ENCODE results near the gene UPF2. TPM values are rescaled to one million over a fixed set of nuclear protein-coding genes. Genes with fewer than 3 reads are reported as not detected.
"Not testable (repeated sequence)": the region's sequence is repeated elsewhere in the genome, so short reads cannot be mapped to it uniquely, and the experiment has no call there.

The UPF2 gene
- total RNA-seq, 4 donors from 2014 or later, result 12.9 to 22.3 (median 17.8) TPM

DNA sequence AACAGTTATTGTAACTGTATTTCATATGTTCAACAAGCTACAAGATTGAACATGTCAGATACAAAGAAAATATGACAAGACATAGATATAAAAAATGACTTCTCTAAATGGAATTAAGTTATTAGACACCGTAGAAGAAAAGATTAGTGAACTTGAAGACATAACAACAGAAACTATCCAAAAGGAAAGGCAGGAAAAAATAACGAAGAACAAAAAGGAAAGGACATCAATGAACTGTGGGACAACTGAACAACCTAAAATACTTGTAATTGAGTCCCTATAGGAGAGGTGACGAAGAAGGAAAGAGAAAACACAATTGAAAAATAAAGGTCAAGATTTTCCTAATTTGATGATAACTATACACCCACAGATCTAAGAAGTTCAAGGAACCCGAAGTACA lies 32.3 kb downstream of the UPF2 start:
- WGBS, 2 donors, result 89 to 90% methylated on average over 4 of the region's 4 CpGs
- intact Hi-C loops (cut with DNase I), result no loop called here
- Histone ChIP-seq H3K4me3 (no peak overlapping the region), H3K36me3 (peaks cover 0 to 87% (median 17%) of the 10 kb centered on the region in 3 donors), H3K27me3 (no peaks in the 10 kb centered on the region), H3K9me3 (peaks cover 0 to 8% (median 8%) of the 10 kb centered on the region in 3 donors), H3K27ac (no peak overlapping the region), H3K4me1 (no peaks in the 10 kb centered on the region)
- DNase-seq, result no peak
- TF ChIP-seq, protein P1, sequence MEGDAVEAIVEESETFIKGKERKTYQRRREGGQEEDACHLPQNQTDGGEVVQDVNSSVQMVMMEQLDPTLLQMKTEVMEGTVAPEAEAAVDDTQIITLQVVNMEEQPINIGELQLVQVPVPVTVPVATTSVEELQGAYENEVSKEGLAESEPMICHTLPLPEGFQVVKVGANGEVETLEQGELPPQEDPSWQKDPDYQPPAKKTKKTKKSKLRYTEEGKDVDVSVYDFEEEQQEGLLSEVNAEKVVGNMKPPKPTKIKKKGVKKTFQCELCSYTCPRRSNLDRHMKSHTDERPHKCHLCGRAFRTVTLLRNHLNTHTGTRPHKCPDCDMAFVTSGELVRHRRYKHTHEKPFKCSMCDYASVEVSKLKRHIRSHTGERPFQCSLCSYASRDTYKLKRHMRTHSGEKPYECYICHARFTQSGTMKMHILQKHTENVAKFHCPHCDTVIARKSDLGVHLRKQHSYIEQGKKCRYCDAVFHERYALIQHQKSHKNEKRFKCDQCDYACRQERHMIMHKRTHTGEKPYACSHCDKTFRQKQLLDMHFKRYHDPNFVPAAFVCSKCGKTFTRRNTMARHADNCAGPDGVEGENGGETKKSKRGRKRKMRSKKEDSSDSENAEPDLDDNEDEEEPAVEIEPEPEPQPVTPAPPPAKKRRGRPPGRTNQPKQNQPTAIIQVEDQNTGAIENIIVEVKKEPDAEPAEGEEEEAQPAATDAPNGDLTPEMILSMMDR (IDR thresholded peaks at IDR 0.05), result no peak
- TF ChIP-seq POLR2A (IDR thresholded peaks at IDR 0.05), result no peak

DNA sequence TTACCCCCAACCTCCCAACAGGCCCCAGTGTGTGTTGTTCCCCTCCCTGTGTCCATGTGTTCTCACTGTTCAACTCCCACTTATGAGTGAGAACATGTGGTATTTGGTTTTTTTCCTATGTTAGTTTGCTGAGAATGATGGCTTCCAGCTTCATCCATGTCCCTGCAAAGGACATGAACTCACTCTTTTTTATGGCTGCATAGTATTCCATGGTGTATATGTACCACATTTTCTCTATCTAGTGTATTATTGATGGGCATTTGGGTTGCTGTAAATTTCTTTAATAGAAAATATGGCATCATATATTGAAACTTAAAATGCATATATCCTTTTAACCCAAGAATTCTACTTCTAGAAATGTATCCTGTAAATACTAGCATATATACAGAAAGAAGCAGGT lies 33.8 kb downstream of the UPF2 start:
- peaks cover 0 to 100% (median 17%) of the 10 kb centered on the region in 3 donors for H3K36me3 ChIP-seq
- H3K27ac ChIP-seq; DNase-seq; H3K27me3 ChIP-seq; H3K4me3 ChIP-seq; H3K4me1 ChIP-seq; H3K9me3 ChIP-seq; intact Hi-C loops (cut with DNase I): not testable (repeated sequence)

DNA sequence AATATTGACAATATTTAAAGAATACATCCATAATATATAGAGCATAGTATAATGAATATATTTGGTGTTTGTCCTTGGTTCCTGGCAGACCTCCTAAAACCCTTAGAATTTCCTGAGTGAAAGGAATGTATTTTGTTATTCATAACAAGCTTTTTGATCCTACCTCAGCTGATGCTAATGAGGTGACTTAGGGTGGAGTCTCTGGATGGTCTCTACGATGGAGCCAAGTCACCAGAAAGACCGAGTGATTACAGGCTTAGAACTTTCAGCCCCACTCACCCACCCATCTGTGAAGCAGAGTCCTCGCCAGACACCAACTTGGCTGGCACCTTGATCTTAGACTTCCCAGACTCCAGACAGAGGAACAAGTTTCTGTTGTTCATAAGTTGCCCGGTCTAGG lies 35.9 kb downstream of the UPF2 start:
- no peak for DNase-seq
- Histone ChIP-seq H3K27ac (no peak overlapping the region), H3K36me3 (peaks cover 0 to 100% (median 10%) of the 10 kb centered on the region in 3 donors), H3K27me3 (no peaks in the 10 kb centered on the region), H3K4me3 (no peak overlapping the region), H3K4me1 (no peaks in the 10 kb centered on the region), H3K9me3 (peaks cover 0 to 8% (median 8%) of the 10 kb centered on the region in 3 donors)
- intact Hi-C loops (cut with DNase I), result no loop called here
- 84 to 87% methylated on average over 4 of the region's 4 CpGs for WGBS, 2 donors
- no peak for TF ChIP-seq POLR2A (IDR thresholded peaks at IDR 0.05)
- TF ChIP-seq, protein P1 (IDR thresholded peaks at IDR 0.05), result no peak

DNA sequence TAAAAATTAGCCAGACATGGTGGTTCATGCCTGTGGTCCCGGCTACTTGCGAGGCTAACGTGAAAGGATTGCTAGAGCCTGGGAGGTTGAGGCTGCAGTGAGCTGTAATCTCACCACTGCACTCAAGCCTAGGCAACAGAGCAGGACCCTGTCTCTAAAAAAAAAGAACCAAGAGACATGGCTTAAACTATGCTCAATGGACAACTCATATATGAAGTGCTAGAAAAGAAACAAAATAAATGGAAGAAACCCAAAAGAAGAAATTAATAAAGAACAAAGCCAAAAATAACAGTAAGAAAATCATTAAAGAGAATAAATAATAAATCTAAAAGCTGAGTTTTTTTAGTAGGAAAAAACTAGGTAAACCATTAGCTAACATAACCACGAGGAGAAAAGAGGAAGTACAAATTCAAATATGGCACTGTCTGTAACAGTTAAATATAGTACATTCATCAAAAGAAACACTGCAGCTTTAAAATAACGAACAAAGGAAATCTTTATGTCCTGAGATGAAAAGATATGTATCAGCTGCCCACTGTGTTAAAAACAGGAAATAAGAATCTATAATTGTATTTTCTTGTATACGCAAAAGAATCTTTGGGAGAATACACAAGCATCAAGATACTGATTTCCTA lies 48.7 kb downstream of the UPF2 start:
- H3K27me3 ChIP-seq, result no peaks in the 10 kb centered on the region
- no peaks in the 10 kb centered on the region for H3K9me3 ChIP-seq
- WGBS, 2 donors, result 69 to 72% methylated on average over 6 of the region's 6 CpGs
- no peak for TF ChIP-seq POLR2A (IDR thresholded peaks at IDR 0.05)
- TF ChIP-seq, protein P1 (IDR thresholded peaks at IDR 0.05), result no peak
- H3K4me3 ChIP-seq, result no peak overlapping the region
- intact Hi-C loops (cut with DNase I), result no loop called here
- H3K27ac ChIP-seq, result no peak overlapping the region
- H3K36me3 ChIP-seq, result peaks cover 5 to 85% (median 9%) of the 10 kb centered on the region in 3 donors
- no peak for DNase-seq
- no peaks in the 10 kb centered on the region for H3K4me1 ChIP-seq

DNA sequence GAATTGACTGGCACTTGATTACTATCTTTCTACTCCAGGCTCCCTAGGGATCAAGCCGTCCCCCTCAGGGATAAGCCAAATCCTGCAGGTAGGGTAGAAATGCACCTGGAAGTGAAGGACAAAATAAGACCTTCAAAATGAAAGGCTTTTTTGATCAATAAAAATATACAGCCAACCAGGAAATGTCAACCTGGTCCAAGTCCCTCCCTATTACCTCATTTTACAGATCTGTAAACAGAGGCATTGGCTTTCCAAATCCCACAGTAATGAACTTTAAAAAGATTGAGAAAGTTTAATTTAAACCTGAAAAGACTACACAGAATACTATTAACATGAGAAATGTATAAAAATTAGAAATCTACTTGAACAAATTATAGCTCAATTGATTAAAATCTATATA lies 53.7 kb downstream of the UPF2 start:
- Histone ChIP-seq H3K4me1 (no peaks in the 10 kb centered on the region), H3K27me3 (no peaks in the 10 kb centered on the region), H3K9me3 (no peaks in the 10 kb centered on the region), H3K4me3 (no peak overlapping the region), H3K27ac (no peak overlapping the region), H3K36me3 (peaks cover 0 to 67% (median 0%) of the 10 kb centered on the region in 3 donors)
- DNase-seq, result no peak
- TF ChIP-seq POLR2A (IDR thresholded peaks at IDR 0.05), result no peak
- TF ChIP-seq, protein P1 (IDR thresholded peaks at IDR 0.05), result no peak
- WGBS, 2 donors, result 80 to 91% methylated on average over 1 of the region's 1 CpG
- intact Hi-C loops (cut with DNase I), result loop anchor here (10.0 kb wide), 1 partner anchor 204 kb away; no protein-coding TSS in a partner anchor
